AML-193 (cell line): Measurements from ENCODE around the gene NFKB2.

Experiments used
- DNase-seq, 2 experiments: peaks; one replicate each; lab custom pipeline; 2025; lab: John Stamatoyannopoulos, UW

The NFKB2 gene

GRCh38 chr10:102451105-102451969, 55.8 kb downstream of the NFKB2 start, which contains the start of gene C10orf95:
C10orf95 (minus strand) TSS chr10:102451543; CDS start chr10:102451093, 450 bp downstream.
- DNase-seq: no peak
